Brain pericyte (primary cell): Measurements from ENCODE around the gene ANKRD7.
"Not testable (repeated sequence)": the region's sequence is repeated elsewhere in the genome, so short reads cannot be mapped to it uniquely, and the experiment has no call there.

Experiments
- DNase-seq: peaks from one replicate; pipeline ENCODE4 v3.0.0-alpha.2; 2012; ENCODE audit warnings: low read depth, low spot score

ANKRD7 gene

DNA sequence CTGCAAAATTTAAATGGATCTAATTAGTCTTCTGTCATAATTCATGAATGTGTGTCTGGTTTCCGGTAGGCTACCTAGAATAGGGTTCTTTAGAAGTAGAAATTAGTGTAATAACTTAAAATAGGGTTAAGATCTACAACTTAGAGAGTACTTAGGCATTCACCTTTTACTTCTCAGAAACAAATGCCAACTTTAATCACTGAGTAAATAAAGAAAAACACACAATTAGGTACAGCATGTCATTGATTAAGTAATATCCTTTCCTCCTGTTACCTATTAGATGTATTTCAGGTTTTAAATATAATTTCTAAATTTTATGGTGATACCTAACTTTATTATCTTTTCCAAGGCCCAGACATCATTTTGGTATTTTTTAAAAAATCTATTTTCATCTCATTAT, 9.3 kb downstream of the ANKRD7 start:
- no peak for DNase-seq

DNA sequence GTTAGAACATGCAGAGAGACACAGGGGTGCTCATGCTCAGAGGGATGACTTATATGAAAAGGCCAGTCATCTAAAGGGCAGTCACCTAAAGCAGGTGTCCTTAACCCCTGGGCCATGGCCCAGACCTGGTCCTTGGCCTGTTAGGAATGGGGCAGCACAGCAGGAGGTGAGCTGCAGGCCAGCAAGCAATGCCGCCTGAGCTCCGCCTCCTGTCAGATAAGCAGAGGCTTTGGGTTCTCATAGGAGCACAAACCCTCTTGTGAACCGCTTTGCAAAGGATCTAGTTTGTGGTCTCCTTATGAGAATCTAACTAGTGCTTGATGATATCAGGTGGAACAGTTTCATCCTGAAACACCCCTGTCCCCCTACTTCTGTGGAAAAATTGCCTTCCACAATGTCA, 14.5 kb downstream of the ANKRD7 start:
- DNase-seq, result no peak

GRCh38 chr7:118240320-118240719, 15.8 kb downstream of the ANKRD7 start:
- DNase-seq, result not testable (repeated sequence)

GRCh38 chr7:118243695-118244094, 19.2 kb downstream of the ANKRD7 start:
- no peak for DNase-seq

DNA sequence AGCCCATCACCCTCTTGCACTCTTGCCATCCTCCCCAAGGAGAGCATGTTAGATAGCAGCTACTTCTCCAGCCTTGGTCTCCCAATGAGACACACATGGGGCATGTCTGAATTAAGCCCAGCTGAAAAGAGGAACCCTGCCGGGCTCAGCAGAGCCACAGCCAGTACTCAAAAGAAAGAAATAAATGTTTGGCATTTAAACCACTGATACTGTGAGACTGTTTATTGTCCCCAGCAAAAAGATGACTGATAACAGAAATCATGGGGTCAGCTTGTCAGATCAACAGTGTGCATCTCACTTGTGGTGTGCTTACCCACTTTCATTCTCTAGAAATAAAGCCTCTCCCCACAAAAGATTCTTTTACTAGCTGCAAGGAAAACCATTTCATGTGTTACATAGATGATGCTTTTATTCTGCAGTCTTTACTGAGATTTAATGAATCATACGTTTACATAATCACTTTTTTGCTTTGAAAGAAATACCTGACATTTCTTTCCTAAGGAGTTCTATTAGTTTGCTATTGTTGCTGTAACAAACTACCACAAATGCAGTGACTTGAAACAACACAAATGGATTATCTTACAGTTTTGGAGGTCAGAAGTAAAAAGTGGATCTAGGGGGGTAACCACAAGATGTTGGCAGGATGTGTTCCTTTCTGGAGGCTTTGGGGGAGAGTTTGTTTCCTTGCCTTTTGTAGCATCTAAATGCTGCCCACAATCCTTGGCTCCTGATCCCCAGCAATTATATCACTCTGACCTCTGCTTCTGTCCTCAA, 20.9 kb downstream of the ANKRD7 start:
- DNase-seq, result no peak

GRCh38 chr7:118250860-118251494, 26.5 kb downstream of the ANKRD7 start:
- no peak for DNase-seq

DNA sequence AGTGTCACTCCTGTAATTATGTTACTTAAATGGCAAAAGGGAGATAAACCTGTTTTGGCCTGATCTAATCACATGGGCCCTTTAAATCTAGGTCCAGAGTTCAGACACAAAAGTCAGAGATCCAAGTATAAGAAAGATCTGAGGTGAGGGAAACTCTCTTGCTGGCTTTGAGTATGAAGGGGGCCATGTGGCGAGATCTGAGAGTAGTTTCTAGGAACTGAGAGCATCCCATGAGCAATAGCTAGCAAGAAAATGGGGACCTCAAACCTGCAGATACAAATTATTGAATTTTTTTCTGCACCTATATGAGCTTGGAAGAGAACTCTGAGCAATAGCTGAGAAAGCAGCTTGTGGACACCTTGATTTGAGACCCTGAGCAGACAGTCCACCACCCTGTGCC, 27.6 kb downstream of the ANKRD7 start:
- no peak for DNase-seq

DNA sequence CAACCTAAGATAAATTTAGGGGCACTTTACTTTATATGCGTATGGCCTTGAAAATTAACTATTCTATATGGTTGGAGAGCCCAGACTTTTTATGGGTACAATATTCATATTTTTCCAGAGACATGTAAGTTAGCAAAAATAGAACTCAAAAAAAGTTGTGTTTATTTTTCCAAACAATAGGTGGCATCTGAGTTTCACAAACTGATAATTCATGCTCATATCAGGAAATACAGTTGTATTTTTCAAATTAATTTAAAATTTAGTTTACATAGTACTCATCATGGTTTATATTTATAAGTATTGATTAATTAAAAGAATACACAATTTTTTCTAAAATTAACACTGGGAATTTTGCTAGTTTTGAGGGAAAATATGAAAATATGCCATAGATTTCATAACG, 34.6 kb downstream of the ANKRD7 start:
- no peak for DNase-seq

- DNase-seq, result no peak
Observed at GRCh38 chr7:118264836-118265235, 40.3 kb downstream of the ANKRD7 start.

DNA sequence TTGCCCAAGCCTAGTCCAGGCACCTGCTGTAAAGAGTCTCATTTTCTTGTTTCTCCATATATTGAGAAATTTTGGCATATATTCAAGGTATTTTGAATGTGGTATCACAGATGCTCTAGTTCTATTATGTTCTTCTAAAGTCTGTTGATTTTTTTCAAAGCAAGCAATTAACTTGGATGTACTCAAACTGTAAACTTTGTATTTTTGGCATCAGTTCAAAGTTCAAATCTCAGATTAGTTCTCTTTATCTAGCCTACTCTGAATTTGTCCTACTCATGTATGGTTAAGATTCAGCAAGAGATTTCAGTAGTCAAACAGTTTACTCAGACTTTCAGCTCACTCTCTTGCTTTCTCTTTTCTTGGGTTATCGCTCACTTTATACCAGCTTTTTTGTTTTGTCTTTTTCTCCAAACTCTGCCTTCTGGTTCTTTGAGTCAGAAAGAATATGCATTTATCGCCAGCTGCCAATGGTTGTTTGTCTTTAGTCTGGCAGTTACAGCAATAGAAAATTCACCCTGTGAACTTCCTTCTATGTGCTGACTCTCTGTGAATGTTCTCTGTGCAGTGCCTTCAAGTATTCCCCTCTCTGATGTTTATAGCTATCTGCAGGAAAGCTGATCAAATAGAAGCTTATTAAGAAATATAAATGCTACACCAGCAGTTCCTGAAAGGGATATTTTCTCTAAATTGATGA, 56.0 kb downstream of the ANKRD7 start:
- peak; percentile 1 for DNase-seq

DNA sequence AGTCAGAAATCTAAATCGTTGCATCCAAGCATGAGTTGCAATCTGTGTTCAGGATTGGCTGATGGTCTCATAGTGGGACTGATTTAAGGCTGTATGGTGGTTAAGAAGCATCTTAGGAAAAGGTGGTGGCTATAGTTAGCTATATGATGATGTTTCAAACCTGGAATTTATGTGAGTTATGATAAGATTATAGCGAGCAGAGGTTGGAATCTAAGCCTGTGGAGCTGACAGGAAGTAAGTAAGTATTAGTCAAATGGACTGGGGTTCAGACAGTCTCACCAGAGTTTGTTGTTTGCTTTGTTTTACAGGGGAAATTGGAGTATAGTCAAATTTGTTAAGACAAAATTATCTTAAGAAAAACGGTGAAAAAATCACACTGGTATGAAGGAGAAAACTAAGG, 56.7 kb downstream of the ANKRD7 start:
- no peak for DNase-seq

DNA sequence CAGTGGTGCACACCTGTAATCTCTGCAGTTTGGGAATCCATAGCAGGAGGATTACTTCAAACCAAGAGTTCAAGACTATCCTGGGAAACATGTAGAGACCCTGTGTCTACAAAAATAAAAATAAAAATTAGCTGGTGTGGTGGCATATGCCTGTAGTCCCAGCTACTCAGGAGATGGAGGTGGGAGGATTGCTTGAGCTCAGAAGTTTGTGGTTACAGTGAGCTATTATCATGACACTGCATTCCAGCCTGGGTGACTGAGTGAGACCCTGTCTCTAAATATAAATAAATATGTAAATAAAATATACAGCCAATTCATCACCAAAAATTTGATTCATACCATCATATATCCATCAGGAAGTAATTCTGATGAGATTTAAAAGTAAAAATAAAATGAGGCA, 60.9 kb downstream of the ANKRD7 start:
- DNase-seq, result no peak

- no peak for DNase-seq
Observed at GRCh38 chr7:118286131-118286530, 61.6 kb downstream of the ANKRD7 start.

DNA sequence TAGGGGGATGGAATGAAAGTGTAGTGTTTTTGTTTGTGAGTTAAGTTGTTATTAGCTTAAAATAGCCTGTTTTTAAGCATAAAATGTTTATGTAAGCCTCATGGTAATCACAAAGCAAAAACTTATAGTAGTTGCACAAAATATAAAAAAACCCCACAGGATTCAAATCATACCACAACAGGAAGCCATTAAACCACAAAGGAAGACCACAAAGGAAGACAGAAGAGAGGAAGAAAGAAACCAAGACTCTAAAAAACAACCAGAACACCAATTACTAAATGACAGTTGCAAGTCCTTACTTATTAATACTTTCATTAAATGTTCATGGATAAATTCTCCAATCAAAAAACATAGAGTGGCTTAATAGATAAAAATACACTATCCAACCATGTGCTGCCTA, 63.6 kb downstream of the ANKRD7 start:
- no peak for DNase-seq

DNA sequence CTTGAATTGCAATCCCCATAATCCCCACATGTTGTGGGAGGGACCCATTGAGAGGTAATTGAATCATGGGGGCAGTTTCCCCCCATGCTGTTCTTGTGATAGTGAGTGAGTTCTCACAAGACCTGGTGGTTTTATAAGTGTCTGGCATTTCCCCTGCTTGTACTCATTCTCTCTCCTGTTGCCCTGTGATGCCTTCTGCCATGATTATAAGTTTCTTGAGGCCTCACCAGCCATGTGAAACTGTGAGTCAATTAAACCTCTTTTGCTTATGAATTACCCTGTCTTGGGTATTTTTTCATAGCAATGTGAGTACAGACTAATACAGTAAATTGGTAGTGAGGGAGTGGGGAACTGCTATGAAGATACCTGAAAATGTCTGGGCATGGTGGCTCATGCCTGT, 65.0 kb downstream of the ANKRD7 start:
- no peak for DNase-seq
